HG03097 (cell line): ENCODE results near the gene GJA3.

Experiments
- ATAC-seq: cut with Tn5 transposase; IDR thresholded peaks from one replicate; pipeline ENCODE4 v1.9.1; 2021; ENCODE audit not compliant: unreplicated experiment, low FRiP score

The GJA3 gene

GRCh38 chr13:20160306-20161274 lies at the start of gene GJA3:
Gene GJA3 (minus strand): TSS chr13:20161052. CDS start chr13:20143288, 17,764 bp downstream.
- peak; percentile 45 for ATAC-seq

- no peak for ATAC-seq
These were observed 49.1 kb upstream of the GJA3 start for GRCh38 chr13:20209948-20210347.

GRCh38 chr13:20206698-20207235 lies 45.9 kb upstream of the GJA3 start:
- ATAC-seq, result no peak

GRCh38 chr13:20206065-20206697 lies 45.3 kb upstream of the GJA3 start:
- no peak for ATAC-seq

GRCh38 chr13:20198781-20199180 lies 37.9 kb upstream of the GJA3 start:
- no peak for ATAC-seq

GRCh38 chr13:20197361-20197834 lies 36.5 kb upstream of the GJA3 start:
- no peak for ATAC-seq

- no peak for ATAC-seq
These were observed 34.9 kb upstream of the GJA3 start for GRCh38 chr13:20195801-20196200.

GRCh38 chr13:20193907-20194631 lies 33.2 kb upstream of the GJA3 start:
- ATAC-seq, result no peak

- no peak for ATAC-seq
These were observed 32.5 kb upstream of the GJA3 start for GRCh38 chr13:20193162-20193906.

- ATAC-seq, result no peak
These were observed 31.9 kb upstream of the GJA3 start, which contains the start of gene GJB2 for GRCh38 chr13:20192836-20193161. Gene GJB2 (minus strand): TSS chr13:20192938. CDS start chr13:20189581, 3,357 bp downstream.

- no peak for ATAC-seq
These were observed 31.4 kb upstream of the GJA3 start for GRCh38 chr13:20192158-20192835.

- ATAC-seq, result no peak
These were observed 30.7 kb upstream of the GJA3 start for GRCh38 chr13:20191311-20192157.

GRCh38 chr13:20190481-20191310 lies 29.8 kb upstream of the GJA3 start:
- ATAC-seq, result no peak

- no peak for ATAC-seq
These were observed 29.2 kb upstream of the GJA3 start for GRCh38 chr13:20190076-20190475.

- no peak for ATAC-seq
These were observed 28.1 kb upstream of the GJA3 start for GRCh38 chr13:20188667-20189553.

GRCh38 chr13:20186771-20187170 lies 25.9 kb upstream of the GJA3 start:
- ATAC-seq, result no peak
